HL-60/S4 treated with phorbol 12-myristate 13-acetate at 8.2 ng/mL for 4 days and 3 days (cell line): Measurements from ENCODE around the gene C14orf180.

Source experiments
- in situ Hi-C: fragments of 300-500 bp; cut with MboI; formaldehyde crosslinking; loops from 2 replicates; pipeline ENCODE4 v1.15.0; 2022; ENCODE audit warnings: low sequenced_read_pairs

C14orf180 gene

DNA sequence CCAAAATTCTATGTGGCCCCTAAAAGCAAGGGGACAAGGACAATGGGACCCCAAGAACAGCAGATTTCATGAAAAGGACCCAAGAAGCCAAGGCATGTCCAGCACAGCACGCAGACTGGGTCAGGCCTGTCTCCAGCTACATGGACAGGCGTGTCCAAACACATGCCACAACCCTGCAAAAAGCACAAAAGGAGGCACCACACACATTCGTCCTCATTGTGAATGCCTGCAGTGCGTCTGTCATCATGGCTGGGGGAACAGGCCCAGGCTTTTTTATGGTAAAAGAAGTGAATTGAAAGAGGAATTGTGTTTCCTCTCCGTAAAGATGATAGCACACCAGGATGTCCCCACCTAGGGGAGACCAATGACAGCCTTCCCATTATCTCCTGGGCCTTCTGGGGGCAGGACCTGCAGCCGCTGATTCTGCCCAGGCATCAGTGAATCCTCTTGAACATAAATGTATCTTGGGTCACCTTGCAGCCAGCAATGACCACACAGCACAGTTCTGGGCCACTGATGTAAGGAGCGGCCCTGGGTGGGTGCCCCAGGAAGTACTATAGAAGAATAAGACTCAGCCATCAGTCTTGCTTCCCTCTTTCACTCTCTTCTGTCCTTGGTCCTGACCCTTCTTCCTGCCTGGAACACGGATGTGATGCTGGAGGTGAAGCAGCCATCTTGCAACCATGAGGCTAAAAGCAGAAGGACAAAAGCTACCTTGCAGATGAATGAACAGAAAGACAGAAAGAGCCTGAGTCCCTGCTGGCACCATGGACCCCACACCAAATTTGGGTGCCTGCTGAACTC, 29.8 kb upstream of the C14orf180 start:
- in situ Hi-C loops = no loop called here

- in situ Hi-C loops = no loop called here
Measured at GRCh38 chr14:104550340-104550860, 29.2 kb upstream of the C14orf180 start.

GRCh38 chr14:104550861-104551728, 28.5 kb upstream of the C14orf180 start:
- in situ Hi-C loops = no loop called here

DNA sequence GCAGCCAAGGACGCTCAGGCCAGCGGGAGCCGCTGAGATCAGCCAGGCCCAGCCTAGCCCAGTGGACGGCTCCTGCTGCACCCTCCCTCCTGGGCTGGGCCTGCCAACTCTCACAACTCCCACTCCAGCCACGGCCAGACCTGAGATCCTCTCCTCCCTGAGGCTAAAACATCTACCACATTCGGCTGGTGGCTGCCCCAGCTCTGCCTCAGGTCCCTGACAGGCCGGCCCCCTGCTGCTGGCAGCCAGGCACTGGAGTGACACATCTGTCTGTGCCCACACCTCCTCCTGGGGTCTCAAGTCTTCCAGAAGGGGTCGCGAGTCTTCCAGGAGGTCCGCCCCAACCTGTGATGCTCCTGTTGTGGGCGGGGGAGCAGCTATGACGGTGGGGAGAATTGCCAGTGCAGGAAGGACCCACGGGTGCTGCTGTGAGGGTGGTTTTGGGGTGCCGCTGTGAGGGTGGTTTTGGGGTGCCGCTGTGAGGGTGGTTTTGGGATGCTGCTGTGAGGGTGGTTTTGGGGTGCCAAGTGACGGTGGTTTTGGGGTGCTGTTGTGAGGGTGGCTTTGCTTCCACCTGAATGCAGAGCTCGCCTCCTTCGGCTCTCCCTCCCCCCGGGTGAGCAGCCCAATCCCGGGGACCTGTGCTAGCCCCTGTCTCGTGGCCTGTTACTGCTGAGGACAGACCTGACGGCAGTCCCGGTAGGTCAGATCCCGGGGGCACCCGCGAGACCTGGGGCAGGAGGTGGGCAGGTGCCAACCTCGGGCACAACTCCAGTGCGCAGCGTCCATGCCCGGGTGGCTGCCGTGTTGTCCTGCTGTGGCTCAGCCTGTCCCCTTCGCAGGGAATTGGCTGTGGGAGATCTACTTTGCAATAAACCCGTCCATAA, 27.5 kb upstream of the C14orf180 start:
- in situ Hi-C loops = no loop called here

DNA sequence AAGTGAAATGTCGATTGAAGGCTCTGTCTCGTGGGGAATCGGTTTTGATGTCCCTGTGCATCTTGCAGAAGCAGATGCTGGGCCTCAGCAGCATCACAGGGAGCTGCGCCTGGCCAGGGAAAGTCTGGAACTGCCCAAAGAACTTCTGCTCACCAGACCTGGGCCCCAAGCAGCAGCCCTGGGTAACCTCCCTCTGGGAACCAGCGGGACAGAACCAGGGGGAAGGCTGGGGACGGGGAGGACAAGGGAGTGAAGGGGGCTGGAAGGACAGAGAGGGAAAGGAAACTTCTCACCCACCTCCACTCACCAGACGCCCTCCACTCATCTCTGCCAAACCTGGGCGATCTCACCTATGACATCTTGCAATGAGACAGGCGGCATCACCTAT, 26.8 kb upstream of the C14orf180 start:
- in situ Hi-C loops = no loop called here

GRCh38 chr14:104553166-104554087, 26.1 kb upstream of the C14orf180 start:
- in situ Hi-C loops = no loop called here

GRCh38 chr14:104554088-104554607, 25.4 kb upstream of the C14orf180 start:
- in situ Hi-C loops = no loop called here

DNA sequence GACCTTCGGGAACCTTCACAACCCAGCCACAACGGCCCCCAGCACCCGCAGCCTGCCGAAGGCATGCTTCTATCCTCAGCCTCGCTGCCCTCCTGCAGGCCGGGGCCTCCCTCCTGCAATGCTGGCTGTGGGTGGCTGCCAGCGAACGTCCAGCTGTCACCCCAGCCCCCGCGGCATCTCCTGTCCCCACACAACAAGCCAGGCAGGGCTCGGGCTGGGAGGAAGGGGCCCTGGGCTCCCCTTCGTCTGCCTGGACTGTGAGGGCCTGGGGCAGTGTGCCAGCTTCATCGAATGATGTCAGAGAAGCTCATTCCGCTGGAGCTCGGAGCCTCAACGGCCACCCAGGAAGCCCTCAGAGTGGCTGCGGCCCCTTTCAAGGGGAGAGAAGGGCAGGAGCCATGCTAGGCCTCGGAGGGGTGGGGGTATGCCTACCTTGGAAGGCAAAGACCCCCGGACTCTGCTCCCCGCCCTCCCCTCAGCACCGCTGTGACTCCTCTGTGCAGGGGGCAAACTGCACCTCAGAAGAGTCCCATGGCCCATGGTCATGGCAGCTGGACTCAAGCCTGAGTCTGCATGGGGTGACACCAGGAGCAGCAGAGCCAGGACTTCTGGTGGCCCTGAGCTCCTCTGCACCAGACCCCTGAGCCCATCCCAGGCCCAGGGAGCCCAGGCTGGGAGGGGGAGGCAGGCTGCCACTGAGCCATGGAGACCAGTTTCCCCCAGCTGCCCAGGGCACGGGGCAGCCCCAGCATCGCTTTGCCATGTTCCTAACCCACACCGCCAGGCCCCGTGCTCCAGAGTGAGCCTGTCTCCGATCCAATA, 24.7 kb upstream of the C14orf180 start:
- in situ Hi-C loops = no loop called here

DNA sequence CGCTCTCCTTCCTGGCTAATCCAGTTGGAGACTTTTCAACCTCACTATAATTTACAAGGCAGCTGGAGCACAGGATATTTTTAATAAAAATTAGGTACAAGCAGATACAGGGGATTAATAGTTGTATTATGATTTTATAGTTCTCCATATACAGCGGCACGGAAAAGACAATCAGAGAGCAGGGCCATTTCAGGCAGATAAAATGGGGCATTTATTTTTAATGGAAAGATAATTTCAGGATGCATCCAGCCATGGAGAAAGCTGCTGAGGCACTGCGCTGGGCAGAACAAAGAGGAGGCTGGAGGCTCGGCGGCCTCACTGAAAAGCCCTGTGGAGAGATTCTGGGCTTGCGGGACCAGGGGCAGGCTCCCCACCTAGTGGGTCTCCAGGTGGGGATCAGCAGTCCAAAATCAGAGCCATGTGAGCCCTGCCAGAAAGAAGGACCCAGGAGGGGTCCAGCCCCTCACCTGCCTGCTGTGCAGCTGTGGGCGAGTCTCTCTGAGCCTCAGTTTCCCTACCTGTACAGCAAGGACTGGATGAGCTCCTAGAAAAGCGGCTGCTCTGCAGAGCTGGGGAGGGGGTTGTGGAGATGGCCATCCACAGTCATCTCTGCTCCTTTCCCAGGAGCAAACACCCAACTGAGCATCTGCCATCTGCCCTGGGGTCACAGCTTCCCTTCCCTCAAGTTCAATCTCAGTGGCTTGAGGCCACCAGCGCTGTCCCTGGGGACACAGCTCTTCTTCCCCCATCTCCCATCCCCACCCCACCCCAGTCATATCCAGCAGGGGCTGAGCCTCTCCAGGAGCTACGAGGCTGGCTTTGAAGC, 23.9 kb upstream of the C14orf180 start:
- in situ Hi-C loops = no loop called here

- in situ Hi-C loops = no loop called here
Measured at GRCh38 chr14:104556256-104557021, 23.1 kb upstream of the C14orf180 start.

GRCh38 chr14:104557086-104557485, 22.5 kb upstream of the C14orf180 start:
- in situ Hi-C loops = no loop called here

DNA sequence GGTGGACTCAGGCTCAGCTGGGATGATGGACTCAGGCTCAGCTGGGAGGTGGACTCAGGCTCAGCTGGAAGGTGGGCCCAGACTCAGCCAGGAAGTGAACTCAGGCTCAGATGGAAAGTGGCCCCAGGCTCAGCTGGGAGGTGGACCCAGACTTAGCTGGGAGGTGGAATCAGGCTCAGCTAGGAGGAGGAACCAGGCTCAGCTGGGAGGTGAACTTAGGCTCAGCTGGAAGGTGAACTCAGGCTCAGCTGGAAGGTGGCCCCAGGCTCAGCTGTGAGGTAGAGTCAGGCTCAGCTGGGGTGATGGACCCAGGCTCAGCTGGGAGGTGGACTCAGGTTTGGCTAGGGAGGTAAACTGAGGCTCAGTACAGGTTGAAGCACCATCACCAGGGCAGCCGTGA, 21.8 kb upstream of the C14orf180 start:
- in situ Hi-C loops = no loop called here

GRCh38 chr14:104558231-104559027, 21.1 kb upstream of the C14orf180 start:
- in situ Hi-C loops = no loop called here

DNA sequence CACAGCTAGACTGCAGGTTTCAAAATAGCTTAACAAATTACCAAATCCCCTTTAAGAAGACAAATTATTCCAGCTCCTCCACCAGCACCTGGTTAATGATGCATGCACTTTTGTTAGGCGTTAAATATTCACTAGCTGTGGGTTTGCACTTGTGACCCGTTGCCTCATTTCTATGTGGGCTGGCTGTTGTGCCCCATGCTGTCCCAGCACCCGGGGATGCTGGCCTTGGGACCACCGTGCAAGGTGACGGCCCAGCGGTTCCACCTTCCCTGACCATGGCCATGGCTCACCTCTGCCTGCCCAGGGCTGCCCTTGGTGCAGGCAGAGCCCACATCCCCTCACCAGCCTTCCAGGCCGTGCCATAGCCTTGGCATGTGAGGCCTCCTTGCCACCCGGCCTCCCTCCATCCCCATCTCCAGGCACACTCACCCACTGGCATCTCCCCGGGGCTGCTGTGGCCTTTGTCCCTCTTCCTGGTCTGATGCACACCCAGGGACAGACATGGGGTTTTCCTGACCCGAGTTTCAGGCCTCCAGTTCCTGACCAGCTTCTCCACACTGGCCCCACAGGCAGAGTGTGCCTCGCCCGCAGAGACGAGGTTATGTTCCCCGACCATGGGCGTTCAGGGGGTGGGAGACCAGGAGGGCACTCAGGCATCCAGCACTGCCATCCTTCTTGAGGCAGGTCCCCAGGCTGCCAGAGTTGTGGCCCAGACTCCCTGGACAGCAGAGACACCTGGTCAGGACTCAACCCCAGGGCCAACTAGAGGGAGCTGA, 20.3 kb upstream of the C14orf180 start:
- in situ Hi-C loops = no loop called here

- in situ Hi-C loops = no loop called here
Measured at GRCh38 chr14:104559804-104560585, 19.6 kb upstream of the C14orf180 start.
